NCI-H1417 (cell line): ENCODE measurements around the gene KCTD2.
A peak's percentile ranks its signal among the peaks of the same experiment; 100 is the strongest.

Source experiments
- DNase-seq, 3 experiments: peaks; one replicate each; lab custom pipeline; 2025; lab: John Stamatoyannopoulos, UW

The KCTD2 gene

DNA sequence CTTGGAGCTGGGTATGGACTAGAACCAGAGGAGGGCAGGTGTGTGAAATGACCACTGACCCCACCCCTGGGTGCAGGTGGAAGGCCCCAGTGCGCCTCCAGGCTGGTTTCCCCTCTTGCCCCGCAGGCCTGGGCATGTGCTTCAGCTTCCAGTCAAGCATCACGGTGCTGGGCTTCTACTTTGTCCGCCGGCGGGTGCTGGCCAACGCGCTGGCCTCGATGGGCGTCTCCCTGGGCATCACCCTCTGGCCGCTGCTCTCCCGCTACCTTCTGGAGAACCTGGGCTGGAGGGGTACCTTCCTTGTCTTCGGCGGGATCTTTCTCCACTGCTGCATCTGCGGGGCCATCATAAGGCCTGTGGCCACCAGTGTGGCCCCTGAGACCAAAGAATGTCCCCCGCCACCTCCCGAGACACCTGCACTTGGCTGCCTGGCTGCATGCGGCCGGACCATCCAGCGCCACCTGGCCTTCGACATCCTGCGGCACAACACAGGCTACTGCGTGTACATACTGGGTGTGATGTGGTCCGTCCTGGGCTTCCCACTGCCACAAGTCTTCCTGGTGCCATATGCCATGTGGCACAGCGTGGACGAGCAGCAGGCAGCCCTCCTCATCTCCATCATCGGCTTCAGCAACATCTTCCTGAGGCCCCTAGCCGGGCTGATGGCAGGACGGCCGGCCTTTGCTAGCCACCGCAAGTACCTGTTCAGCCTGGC is 53.0 kb downstream of the KCTD2 start:
- DNase-seq, result no peak

DNA sequence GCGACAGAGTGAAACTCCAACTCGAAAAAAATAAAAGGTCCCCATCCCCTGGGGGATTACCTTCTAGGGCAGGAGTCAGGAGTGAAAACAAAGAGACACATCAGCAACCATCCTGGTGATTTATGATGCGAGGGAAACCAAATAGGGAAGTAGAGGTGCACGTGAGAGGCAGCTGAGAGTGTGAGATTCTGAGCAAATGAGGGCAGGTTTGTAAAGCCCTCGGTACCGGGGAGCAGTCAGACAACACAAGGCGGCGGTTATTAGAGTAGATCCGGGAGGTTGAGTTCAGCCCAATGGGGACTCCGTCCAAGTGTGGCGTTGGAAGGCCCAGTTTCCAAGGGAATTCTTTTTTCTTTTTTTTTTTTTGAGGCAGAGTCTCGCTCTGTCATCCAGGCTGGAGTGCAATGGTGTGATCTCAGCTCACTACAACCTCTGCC is 55.4 kb downstream of the KCTD2 start:
- DNase-seq, result peak; percentile 26 to 92 (median 72)

DNA sequence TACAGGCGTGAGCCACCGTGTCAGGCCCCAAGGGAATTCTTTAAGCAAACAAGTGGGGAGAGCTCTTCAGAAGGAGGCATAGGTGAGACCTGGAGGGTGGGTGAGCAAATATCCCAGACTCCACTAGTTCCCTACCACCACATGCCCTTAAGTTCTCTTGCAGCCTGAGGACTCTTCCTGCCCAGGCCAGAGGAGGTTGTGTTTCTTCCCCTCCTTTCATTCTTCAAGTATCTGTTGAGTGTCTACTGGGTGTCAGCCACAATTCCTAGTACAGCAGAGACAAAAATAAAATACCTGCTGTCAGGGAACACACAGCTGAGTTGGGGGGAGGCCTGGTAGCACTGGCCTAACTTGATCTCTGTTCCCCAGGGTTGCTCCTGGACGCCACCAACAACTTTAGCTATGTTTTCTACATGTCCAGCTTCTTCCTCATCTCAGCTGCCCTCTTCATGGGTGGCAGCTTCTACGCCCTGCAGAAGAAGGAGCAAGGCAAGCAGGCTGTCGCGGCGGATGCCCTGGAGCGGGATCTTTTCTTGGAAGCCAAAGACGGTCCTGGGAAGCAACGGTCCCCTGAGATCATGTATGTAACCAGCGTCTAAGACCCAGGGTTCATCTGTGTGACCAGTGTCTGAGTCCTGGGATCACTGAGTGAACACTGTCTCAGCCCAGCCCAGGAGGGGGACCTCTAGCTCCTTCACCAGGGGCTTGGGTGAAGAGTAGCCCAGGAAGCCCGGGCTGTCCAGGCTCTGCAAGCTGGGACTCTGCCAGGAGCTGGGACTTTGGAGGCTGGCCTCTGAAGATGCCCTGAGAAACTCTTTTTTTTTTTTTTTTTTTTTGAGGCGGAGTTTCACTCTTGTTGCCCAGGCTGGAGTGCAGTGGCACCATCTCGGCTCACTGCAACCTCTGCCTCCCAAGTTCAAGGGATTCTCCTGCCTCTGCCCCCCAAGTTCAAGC is 56.9 kb downstream of the KCTD2 start:
- DNase-seq, result no peak

DNA sequence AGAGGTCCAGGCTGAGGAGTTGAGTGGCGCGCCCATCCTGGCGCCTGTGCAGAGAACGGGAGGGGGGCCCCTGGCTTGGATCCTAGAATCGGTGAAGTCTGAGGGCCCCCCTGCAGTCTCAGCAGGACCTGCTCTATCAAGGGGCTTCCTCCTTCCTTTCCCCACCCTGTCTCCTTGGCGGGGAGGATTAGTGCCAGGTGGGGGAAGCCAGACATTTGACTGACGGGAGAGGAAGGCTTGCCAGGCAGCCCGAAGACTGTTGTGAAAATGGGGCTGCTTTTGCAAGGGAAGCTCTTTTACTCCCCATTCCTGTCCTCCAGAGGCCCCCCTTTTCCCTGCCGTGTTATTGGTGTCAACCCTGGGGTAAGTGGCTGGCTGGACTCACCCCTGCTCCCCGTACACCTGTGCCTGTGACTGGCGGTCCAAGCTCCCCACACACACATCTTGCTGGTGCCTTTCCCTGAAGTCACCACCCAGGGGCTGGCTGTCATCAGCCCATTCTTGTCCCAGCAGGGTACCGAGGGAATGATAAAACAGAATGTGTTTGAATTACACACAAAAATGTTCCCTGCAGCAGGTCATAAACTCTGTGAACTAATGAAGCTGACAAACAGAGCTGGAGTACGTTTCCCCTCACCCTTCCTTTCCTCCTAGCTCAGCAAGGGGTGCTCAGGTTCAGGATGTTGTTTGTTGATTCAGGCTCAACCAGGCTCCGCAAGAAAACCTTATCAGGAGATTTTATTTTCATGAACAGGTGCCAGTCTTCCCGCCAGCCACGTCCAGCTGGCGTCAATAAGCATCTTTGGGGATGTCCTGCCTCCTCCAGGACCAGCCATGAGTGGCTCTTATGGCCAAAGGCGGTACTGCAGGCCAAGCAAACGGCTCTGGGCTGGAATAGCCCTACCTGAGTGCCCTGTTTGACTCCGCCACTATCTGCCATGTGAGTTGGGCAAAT is 58.4 kb downstream of the KCTD2 start:
- DNase-seq, result peak; percentile 80 to 95 (median 81)

DNA sequence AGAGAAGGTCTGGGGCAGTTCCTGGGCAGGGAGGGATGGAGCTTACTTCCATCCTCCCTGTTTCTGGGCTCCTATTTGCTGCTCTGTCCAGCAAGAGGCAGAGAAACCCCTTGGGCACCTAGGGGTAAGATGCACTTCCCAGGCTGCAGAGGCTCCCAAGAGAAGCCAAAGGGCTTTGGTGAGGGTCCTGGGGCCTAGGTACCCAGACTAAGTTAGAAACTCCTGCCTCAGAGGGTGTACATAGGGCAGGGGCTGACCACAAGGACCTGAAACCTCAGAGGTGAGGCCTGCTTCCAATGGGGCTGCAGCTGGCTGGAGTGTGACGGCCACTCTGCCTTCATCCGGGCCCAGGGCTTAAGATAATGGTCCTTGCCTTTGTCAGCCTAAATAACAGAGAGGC is 61.2 kb downstream of the KCTD2 start:
- DNase-seq, result no peak

DNA sequence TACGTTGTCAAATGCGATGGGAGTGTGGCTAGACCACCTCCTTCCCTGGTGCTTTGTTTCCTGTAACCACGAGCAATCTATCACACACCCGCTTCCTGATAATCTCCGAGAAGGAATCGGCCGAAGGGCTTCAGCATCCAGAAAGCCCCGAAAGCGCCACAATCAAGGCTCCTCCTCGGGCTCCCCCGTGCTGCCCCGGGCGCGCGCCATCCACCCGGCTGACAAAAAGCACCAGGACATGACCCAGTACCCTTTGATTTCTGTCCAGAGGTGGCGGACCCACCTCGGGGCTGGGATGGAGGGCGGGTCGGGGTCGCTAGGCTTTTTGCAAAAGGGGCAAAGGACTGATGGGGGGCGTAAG is 62.0 kb downstream of the KCTD2 start:
- no peak for DNase-seq

DNA sequence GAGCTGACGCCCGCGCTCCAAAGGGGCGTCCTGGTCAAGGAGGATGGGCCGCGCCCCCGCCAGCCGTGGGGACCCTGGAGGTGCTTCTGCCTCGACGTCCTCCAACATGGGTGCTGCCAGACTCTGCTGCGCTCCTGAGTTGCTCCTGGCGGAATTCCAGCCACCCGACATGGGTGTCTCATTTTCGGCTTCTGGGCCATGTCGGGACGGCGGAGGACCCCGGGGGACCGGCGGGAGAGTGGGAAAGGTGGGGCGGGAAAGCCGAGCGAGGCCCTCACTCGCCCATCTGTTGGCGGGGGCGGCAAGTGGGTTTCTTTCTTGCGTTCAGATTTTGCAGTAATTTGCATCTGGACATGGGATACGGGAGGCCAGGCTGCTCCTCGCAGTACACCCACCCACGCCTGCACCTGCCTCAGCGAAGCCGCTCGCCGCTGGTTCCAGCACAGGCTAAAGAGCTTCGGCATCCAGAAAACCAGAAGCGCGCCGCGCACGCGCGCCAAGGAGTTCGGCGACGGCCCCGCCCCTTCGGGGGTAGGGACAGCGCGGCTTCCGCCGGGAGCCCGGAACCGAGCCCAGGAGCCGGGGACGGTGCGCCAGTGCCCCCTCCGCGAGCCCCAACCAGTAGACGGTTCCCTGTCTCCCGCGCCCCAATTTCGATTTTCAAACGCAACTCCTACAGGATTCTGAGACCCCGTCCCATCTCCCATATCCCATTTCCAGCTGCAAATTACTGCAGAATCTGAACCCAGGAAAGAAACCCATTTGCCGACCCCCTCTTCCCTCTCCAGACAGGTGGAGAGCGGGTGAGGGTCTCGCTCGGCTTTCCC is 62.6 kb downstream of the KCTD2 start, which contains the start of gene ARMC7:
Gene ARMC7 (plus strand): TSS at position 563 of the 827 bp plus-strand sequence. CDS start 320 bp downstream, outside the sequence.
- DNase-seq, result peak; percentile 84 to 95 (median 88)

DNA sequence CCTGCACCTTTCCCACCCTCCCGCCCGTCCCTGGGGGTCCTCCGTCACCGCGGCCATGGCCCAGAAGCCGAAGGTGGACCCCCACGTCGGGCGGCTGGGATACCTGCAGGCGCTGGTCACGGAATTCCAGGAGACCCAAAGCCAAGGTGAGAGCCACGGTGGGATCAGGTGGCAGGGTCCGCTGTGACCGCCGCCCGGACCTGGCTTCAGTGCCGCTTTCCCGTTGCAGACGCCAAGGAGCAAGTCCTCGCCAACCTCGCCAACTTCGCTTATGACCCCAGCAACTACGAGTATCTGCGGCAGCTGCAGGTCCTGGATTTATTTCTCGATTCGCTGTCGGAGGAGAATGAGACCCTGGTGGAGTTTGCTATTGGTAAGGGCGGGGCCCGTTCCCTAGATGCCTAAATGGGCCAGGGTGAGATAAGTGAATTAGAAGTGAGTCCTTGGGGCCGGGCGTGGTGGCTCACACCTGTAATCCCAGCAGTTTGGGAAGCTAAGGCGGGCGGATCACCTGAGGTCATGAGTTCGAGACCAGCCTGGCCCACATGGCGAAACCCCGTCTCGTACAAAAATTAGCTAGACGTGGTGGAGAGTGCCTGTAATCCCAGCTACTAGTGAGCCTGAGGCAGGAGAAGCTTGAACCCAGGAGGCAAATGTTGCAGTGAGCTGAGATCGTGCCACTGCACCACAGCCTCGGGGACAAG is 63.4 kb downstream of the KCTD2 start:
- DNase-seq, result peak in 2 of 3 experiments; percentile 36 to 43

DNA sequence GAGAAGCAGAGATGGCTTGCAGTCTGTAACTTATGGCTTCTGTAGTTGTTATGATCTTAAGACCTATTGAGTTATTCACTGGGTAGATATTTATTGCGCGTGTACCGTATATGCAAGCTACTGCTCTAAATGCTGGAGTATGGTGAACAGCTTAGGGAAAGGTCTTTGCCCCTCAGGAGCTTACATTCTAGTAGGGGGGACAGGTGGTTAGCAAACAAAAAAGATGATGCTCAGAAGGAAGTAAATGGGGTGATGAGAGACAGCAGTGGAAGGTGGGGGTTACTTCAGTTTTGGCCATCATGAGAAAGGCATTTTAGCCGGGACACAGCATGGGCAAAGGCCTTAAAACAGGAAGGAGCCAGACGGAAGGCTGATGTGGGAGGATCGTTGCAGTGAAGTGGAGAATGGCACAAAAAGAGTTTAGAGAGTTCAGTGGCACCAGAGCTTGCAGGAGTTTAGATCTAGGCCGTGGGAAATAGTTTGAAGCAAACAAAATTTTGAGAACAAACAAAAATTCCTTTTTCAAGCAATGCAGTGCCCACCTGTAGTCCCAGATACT is 64.8 kb downstream of the KCTD2 start:
- DNase-seq, result no peak

DNA sequence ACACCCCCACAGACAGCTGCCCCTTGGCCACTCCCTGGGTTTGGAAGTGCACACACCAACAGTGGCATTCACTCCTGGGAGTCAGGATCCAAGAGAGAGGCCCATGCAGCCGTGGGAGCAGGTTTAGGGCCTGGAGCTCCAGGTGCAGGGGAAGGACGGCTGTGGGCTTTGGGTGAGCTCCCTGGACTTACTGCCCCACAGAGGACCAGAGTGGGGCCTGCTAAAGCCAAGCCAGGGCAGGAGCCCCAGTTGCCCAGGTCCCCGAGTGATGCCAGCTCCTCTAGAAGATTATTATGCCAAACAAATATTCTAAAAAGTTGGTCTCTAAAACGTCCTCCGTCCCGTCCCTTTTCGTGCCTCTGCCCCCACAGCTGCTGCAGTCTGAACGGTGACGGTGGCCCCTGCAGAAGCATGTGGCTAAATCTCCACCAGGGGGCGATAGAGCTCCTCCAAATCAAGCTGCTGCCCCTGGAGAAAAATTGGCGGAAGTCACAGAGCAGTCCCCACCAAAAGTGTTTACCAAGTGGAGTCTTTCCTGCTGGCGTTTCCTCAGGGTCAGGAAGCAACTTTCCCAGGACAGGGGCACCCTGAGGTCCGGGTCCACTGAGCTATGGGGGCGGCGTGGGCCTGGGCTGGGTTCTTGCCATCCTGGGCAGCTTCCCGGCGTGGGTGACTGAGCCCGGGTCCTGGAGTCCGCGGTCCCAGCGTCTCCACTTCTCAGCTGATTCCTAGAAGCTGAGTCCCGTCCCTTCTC is 67.0 kb downstream of the KCTD2 start:
- peak; percentile 61 to 86 (median 81) for DNase-seq

DNA sequence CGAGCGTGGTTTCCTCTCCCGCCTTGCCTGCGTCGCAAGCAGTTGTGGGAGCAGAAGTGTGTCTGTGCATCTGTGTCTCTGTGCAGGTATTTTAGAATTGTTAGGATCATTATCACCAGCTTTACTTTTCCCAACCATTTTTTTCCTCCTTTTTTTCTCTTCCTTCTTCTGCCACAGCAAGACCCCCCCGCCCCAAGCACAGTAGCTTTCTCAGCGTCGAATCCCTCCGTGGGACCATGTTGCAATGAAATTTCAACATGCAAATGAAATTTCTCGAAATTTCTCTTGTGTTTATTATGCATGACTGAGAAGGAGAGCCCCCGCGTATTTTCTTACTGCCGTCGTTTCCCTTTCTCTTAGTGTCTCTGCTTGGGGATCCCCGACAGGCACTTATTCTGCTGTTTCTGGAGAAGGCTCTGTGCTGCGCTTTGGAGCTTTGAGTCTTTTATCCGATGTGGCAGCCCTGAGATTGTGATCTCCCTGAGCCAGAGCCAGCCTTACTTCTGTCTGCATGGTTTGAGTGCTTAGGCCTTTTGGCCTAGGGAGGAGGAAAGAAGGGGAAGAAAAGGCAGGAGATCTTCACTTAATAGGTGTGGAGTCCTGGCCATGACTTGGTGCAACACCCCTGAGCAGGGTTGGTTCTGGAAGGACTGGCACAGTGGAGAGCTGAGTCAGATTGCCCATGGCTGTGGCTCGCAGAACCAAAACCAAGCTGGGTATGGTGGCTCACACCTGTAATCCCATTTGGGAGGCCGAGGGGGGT is 67.7 kb downstream of the KCTD2 start:
- DNase-seq, result no peak
